Hepatocyte (in vitro differentiated cells): ENCODE results near the gene RNU1-1.
"Not testable (repeated sequence)": the region's sequence is repeated elsewhere in the genome, so short reads cannot be mapped to it uniquely, and the experiment has no call there.

Source experiments
- CTCF ChIP-seq: fragments of 200-600 bp; sonication (generic); IDR thresholded peaks from 2 replicates; pipeline ENCODE4 v1.5.1; 2016; ENCODE audit warnings: antibody characterized with exemption, mild to moderate bottlenecking; ENCODE audit not compliant: poor library complexity
- EZH2phosphoT487 ChIP-seq: fragments of 200-600 bp; sonication (generic); IDR thresholded peaks from one replicate; pipeline ENCODE4 v1.6.1; 2018; ENCODE audit warnings: antibody characterized with exemption, mild to moderate bottlenecking, low read depth, moderate library complexity; ENCODE audit not compliant: unreplicated experiment, severe bottlenecking

- not testable (repeated sequence) for TF ChIP-seq CTCF, EZH2phosphoT487
Observed at GRCh38 chr1:16505870-16506269, 8.2 kb downstream of the RNU1-1 start.
